ENCODE measurements around the gene ZBTB42. TPM values are rescaled to one million over a fixed set of nuclear protein-coding genes. Genes with fewer than 3 reads are reported as not detected.

The ZBTB42 gene
- total RNA-seq, 1 experiment from 2014 or later, result 6.1 TPM

GRCh38 chr14:104791425-104791824, 9.5 kb upstream of the ZBTB42 start:
- Histone ChIP-seq H4K5ac (ENCODE audit: insufficient read length, low read depth, low read length) (no peak overlapping the region), H3K18ac (ENCODE audit: insufficient read length, low read depth, low read length) (no peak overlapping the region), H4K8ac (replicated peaks; ENCODE audit: insufficient read length, low read depth, low read length) (no peak overlapping the region), H2BK12ac (ENCODE audit: insufficient read length, low read depth, low read length) (no peak overlapping the region), H3K9ac (ENCODE audit: extremely low read depth, insufficient read length, low read length) (no peak overlapping the region), H3K4me1 (ENCODE audit: insufficient read depth, low read length) (peaks cover 3% of the 10 kb centered on the region; the same call in 1 of the 2 replicates), H4K20me1 (ENCODE audit: control insufficient read depth, insufficient read depth, insufficient read length) (no peaks in the 10 kb centered on the region), H3K4me2 (ENCODE audit: insufficient read depth, insufficient read length, low read length) (no peak overlapping the region), H2BK120ac (ENCODE audit: low read depth, low read length, poor library complexity, severe bottlenecking) (no peak overlapping the region), H3T11ph (ENCODE audit: low read length) (no peak overlapping the region), H3K79me1 (ENCODE audit: insufficient read depth, low read depth, low read length, poor library complexity, severe bottlenecking) (peaks cover 3% of the 10 kb centered on the region), H3K23me2 (ENCODE audit: insufficient read length, low read depth, low read length, poor library complexity, severe bottlenecking) (peaks cover 8% of the 10 kb centered on the region), H3K9me3 (ENCODE audit: control insufficient read depth, low read depth, low read length) (no peaks in the 10 kb centered on the region), H2BK20ac (ENCODE audit: low read depth, low read length, poor library complexity, severe bottlenecking) (no peak overlapping the region), H3K27me3 (ENCODE audit: insufficient read depth, low read length) (peaks cover 3% of the 10 kb centered on the region; the same call in 1 of the 2 replicates), H2BK5ac (ENCODE audit: insufficient read length, low read length) (no peak overlapping the region), H3K27ac (ENCODE audit: insufficient read length, low read depth, low read length) (no peak overlapping the region), H3K14ac (ENCODE audit: insufficient read depth, low read length) (no peak overlapping the region), H3K56ac (ENCODE audit: insufficient read length, low read depth, low read length) (no peak overlapping the region), H4K91ac (ENCODE audit: insufficient read length, low read depth, low read length) (no peak overlapping the region), H3K79me2 (ENCODE audit: insufficient read depth, low read length) (no peaks in the 10 kb centered on the region; the same call in 1 of the 2 replicates), H2AK5ac (ENCODE audit: insufficient read length, low read length) (no peak overlapping the region), H2AFZ (ENCODE audit: low read length) (no peak overlapping the region), H2BK15ac (ENCODE audit: low read depth, low read length) (no peak overlapping the region), H3K23ac (ENCODE audit: insufficient read length, low read depth, low read length) (no peak overlapping the region), H3K4ac (ENCODE audit: low read depth, low read length) (no peak overlapping the region)
- TF ChIP-seq CTCF (conservative IDR thresholded peaks at IDR 0.05), result no peak
- Mint-ChIP-seq H3K27me3 (ENCODE audit: low read depth) (peaks cover 6% of the 10 kb centered on the region), H3K4me3 (no peak overlapping the region; a peak in 1 of 5 replicates), H3K27ac (no peak overlapping the region; a peak in 2 of 7 replicates), H3K36me3 (ENCODE audit: insufficient read depth in 1 of 3, low read depth in 3 of 3) (peaks cover 6 to 19% (median 16%) of the 10 kb centered on the region in 3 experiments; a peak in 6 of 7 replicates), H3K4me1 (peaks cover 18 to 27% of the 10 kb centered on the region in 2 experiments), H3K9me3 (no peaks in the 10 kb centered on the region)
- DNase-seq, result no peak
- WGBS (ENCODE audit: extremely low coverage, insufficient read length, low lambda C conversion rate), result no CpG with 5 or more reads among the region's 9 CpGs
